ENCODE measurements around the gene IL18RAP.

Gene IL18RAP

GRCh38 chr2:102425441-102426132, 2.6 kb downstream of the IL18RAP start:
- TF ChIP-seq FOXK2 (IDR thresholded peaks at IDR 0.05): no peak
- TF ChIP-seq CTBP1 (IDR thresholded peaks at IDR 0.05; ENCODE audit: borderline replicate concordance): no peak
- TF ChIP-seq SP1 (IDR thresholded peaks at IDR 0.05): no peak
- no peak for TF ChIP-seq L3MBTL2 (conservative IDR thresholded peaks at IDR 0.05)
- TF ChIP-seq FOXM1 (IDR thresholded peaks at IDR 0.05; ENCODE audit: borderline replicate concordance): no peak
- no peak for TF ChIP-seq BHLHE40 (IDR thresholded peaks at IDR 0.05; ENCODE audit: borderline replicate concordance)
- no peak for TF ChIP-seq LEF1 (IDR thresholded peaks at IDR 0.05; ENCODE audit: borderline replicate concordance)
- TF ChIP-seq ARNT (IDR thresholded peaks at IDR 0.05): no peak
- TF ChIP-seq NFRKB (IDR thresholded peaks at IDR 0.05): no peak
- no peak for TF ChIP-seq ZNF384 (IDR thresholded peaks at IDR 0.05)
- no peak for TF ChIP-seq SUZ12 (IDR thresholded peaks at IDR 0.05)
- TF ChIP-seq, protein P1, sequence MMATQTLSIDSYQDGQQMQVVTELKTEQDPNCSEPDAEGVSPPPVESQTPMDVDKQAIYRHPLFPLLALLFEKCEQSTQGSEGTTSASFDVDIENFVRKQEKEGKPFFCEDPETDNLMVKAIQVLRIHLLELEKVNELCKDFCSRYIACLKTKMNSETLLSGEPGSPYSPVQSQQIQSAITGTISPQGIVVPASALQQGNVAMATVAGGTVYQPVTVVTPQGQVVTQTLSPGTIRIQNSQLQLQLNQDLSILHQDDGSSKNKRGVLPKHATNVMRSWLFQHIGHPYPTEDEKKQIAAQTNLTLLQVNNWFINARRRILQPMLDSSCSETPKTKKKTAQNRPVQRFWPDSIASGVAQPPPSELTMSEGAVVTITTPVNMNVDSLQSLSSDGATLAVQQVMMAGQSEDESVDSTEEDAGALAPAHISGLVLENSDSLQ (IDR thresholded peaks at IDR 0.05): no peak
- TF ChIP-seq FOXA1 (IDR thresholded peaks at IDR 0.05): no peak
- TF ChIP-seq TARDBP (IDR thresholded peaks at IDR 0.05): no peak
- CTCF ChIA-PET: no interaction called here
- POLR2A ChIA-PET: no interaction called here
- no peak for DNase-seq (ENCODE audit: extremely low spot score)

- CTCF ChIA-PET: no interaction called here
- DNase-seq (ENCODE audit: extremely low spot score): no peak
- POLR2A ChIA-PET: no interaction called here
- TF ChIP-seq ZNF384 (IDR thresholded peaks at IDR 0.05): no peak
- TF ChIP-seq, protein P1 (IDR thresholded peaks at IDR 0.05): no peak
- TF ChIP-seq LEF1 (IDR thresholded peaks at IDR 0.05; ENCODE audit: borderline replicate concordance): no peak
- TF ChIP-seq NFRKB (IDR thresholded peaks at IDR 0.05): no peak
- no peak for TF ChIP-seq ARNT (IDR thresholded peaks at IDR 0.05)
- TF ChIP-seq FOXA1 (IDR thresholded peaks at IDR 0.05): no peak
- no peak for TF ChIP-seq ELF4 (IDR thresholded peaks at IDR 0.05)
- no peak for TF ChIP-seq FOXM1 (IDR thresholded peaks at IDR 0.05; ENCODE audit: borderline replicate concordance)
- no peak for TF ChIP-seq SUZ12 (IDR thresholded peaks at IDR 0.05)
- no peak for TF ChIP-seq CTBP1 (IDR thresholded peaks at IDR 0.05; ENCODE audit: borderline replicate concordance)
- no peak for TF ChIP-seq TARDBP (IDR thresholded peaks at IDR 0.05)
- TF ChIP-seq FOXK2 (IDR thresholded peaks at IDR 0.05): no peak
- TF ChIP-seq BHLHE40 (IDR thresholded peaks at IDR 0.05; ENCODE audit: borderline replicate concordance): no peak
- no peak for TF ChIP-seq HDGF (IDR thresholded peaks at IDR 0.05; ENCODE audit: borderline replicate concordance)
- TF ChIP-seq SP1 (IDR thresholded peaks at IDR 0.05): no peak
- no peak for TF ChIP-seq L3MBTL2 (conservative IDR thresholded peaks at IDR 0.05)
Measured at GRCh38 chr2:102427249-102427648, 4.3 kb downstream of the IL18RAP start.

DNA sequence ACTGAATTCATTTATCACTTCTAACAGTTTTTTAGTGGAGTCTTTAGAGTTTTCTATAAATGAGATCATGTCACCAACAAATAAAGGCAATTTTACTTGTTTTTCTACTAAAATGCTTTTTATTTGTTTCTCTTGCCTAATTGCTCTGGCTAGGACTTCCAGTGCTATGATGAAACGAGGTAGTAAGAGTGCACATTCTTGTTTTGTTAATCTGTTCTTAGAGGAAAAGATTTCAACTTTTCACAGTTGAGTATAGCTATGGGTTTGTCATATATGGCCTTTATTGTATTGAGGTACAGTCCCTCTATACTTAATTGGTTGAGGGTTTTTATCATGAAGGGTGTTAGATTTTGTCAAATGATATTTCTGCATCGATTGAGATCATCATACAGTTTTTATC, 5.6 kb downstream of the IL18RAP start:
- no peak for DNase-seq (ENCODE audit: extremely low spot score)
- CTCF ChIA-PET: no interaction called here
- no peak for TF ChIP-seq TARDBP (IDR thresholded peaks at IDR 0.05)
- no peak for TF ChIP-seq NFRKB (IDR thresholded peaks at IDR 0.05)
- TF ChIP-seq L3MBTL2 (conservative IDR thresholded peaks at IDR 0.05): no peak
- no peak for TF ChIP-seq BHLHE40 (IDR thresholded peaks at IDR 0.05; ENCODE audit: borderline replicate concordance)
- POLR2A ChIA-PET: no interaction called here

DNA sequence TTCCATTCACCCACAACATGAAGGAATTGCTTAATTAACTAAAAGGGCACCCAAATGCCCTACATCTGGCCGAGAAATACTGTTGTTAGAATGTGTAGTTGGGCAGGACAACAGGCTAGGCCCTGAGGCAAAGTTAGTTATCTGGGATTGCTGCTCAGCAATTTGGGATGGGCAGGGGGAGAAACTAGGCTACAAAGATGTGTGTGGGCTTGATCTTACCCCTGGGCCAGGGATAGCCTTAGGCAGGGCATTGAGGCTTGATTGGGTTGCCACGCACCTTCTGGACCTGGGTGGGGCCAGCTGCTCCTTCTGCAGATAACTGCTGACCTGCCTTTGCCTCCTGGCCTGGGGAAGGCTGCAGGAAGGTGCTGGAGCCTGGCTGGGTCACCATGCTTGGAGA, 9.4 kb downstream of the IL18RAP start:
- TF ChIP-seq ELF4 (IDR thresholded peaks at IDR 0.05): no peak
- TF ChIP-seq FOXM1 (IDR thresholded peaks at IDR 0.05; ENCODE audit: borderline replicate concordance): no peak
- no peak for TF ChIP-seq L3MBTL2 (conservative IDR thresholded peaks at IDR 0.05)
- TF ChIP-seq SUZ12 (IDR thresholded peaks at IDR 0.05): no peak
- no peak for TF ChIP-seq LEF1 (IDR thresholded peaks at IDR 0.05; ENCODE audit: borderline replicate concordance)
- TF ChIP-seq TARDBP (IDR thresholded peaks at IDR 0.05): no peak
- TF ChIP-seq, protein P1 (IDR thresholded peaks at IDR 0.05): no peak
- POLR2A ChIA-PET: no interaction called here
- CTCF ChIA-PET: no interaction called here
- DNase-seq (ENCODE audit: extremely low spot score): no peak

GRCh38 chr2:102433973-102434654, 11.2 kb downstream of the IL18RAP start:
- POLR2A ChIA-PET: no interaction called here
- DNase-seq (ENCODE audit: extremely low spot score): no peak
- TF ChIP-seq L3MBTL2 (conservative IDR thresholded peaks at IDR 0.05) (no peak), ZNF384 (IDR thresholded peaks at IDR 0.05) (no peak), SUZ12 (IDR thresholded peaks at IDR 0.05) (no peak), FOXK2 (IDR thresholded peaks at IDR 0.05) (no peak), NFRKB (IDR thresholded peaks at IDR 0.05) (no peak), HDGF (IDR thresholded peaks at IDR 0.05; ENCODE audit: borderline replicate concordance) (no peak), ARNT (IDR thresholded peaks at IDR 0.05) (no peak), SP1 (IDR thresholded peaks at IDR 0.05) (no peak), BHLHE40 (IDR thresholded peaks at IDR 0.05; ENCODE audit: borderline replicate concordance) (no peak), CTBP1 (IDR thresholded peaks at IDR 0.05; ENCODE audit: borderline replicate concordance) (no peak), TARDBP (IDR thresholded peaks at IDR 0.05) (no peak)
- TF ChIP-seq, protein P1 (IDR thresholded peaks at IDR 0.05): no peak
- CTCF ChIA-PET: no interaction called here

Data from HEK293T (cell line).